ENCODE measurements around the gene TGIF2. TPM values are rescaled to one million over a fixed set of nuclear protein-coding genes. Genes with fewer than 3 reads are reported as not detected.
A peak's percentile ranks its signal among the peaks of the same experiment; 100 is the strongest.
"Not testable (repeated sequence)": the region's sequence is repeated elsewhere in the genome, so short reads cannot be mapped to it uniquely, and the experiment has no call there.

Gene TGIF2
- total RNA-seq, 1 donor from 2014 or later: 17.7 TPM

DNA sequence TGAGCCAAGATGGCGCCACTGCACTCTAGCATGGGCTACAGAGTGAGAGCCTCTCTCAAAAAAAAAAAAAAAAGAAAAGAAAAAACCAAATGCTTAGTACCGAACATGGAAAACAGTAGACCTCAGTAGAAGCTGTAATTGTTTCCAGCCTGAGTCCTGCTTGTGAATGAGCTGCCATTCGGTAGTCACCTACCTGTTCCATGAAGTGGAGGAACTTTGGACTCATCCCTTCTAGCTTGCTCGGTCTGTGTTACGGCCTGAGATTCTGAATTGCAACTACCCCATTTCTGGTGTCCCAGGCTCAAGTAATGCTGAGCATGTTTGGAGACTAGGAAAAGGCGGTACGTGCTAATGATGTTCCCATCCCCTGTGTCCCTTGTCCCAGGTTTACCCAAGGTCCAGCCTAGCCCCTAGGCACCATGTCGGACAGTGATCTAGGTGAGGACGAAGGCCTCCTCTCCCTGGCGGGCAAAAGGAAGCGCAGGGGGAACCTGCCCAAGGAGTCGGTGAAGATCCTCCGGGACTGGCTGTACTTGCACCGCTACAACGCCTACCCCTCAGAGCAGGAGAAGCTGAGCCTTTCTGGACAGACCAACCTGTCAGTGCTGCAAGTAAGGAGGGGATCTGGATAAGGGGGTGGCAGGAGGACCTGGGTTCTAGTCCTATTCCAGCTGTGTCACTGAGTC is 5.1 kb downstream of the TGIF2 start:
- DNase-seq (ENCODE audit: low read depth in 2 of 2): no peak

DNA sequence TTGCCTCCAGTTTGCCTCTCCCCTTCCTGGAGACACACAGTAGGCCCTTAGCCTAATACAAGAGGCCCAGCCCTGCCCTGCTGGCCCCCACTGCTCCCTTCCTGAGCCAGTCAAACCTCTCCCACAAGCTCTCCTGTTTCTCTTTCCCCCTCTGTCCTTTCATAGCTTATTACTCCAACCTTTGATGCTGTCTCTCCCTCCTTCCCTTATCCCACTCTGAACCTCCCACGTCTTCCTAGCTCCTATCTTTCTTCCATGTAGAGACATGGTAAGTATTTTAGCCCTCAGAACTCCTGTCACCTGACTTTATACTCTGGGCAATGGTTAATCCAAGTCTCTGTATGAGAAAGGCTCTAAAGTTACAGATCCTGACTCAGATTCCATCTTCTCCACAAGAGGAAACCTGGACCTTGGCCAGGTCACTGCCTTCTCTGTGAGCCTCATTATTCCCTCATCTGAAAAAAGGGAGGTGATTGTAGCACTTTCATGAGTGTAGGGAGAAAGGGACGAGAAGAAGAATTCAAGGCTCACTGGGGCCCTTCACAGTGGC is 6.7 kb downstream of the TGIF2 start:
- peak in 1 of 2 donors; percentile 39 for DNase-seq (ENCODE audit: low read depth in 2 of 2)

DNA sequence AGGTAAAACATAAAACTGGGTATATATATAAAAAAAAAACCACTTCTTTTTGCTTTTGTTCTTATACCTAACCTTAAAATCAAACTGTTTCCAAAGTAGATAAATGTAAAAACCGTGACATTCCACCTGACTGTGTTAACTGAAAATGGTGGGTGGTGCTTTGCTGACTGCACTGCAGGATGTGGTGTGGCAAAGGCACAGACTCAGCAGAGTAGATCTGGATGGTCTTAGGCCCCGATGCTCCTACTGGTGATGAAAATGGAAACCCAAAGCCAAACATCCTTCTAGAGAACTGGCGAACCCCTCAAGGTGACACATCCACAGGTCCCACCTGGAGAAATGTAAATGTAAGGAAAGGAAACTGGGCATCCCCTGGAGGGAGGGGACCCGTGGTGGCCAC is 8.9 kb downstream of the TGIF2 start:
- DNase-seq (ENCODE audit: low read depth in 2 of 2): no peak

DNA sequence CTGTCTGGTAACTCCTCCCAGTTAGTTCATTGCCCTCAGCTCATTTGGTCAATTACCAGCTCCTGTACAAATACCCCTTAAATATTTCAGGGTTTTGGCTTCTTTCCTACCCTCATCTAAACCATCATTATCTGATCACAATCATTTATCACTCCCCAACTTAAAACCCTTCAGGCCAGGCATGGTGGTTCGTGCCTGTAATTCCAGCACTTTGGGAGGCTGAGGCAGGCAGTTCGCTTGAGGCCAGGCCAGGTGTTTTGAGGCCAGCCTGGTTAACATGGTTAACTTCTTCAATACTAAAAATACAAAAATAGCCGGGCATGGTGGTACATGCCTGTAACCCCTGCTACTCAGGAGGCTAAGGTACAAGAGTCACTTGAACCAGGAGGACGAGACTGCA is 9.4 kb downstream of the TGIF2 start:
- DNase-seq (ENCODE audit: low read depth in 2 of 2): no peak

GRCh38 chr20:36584018-36584481 is 10.7 kb downstream of the TGIF2 start:
- DNase-seq (ENCODE audit: low read depth in 2 of 2): no peak

GRCh38 chr20:36585410-36586125 is 12.2 kb downstream of the TGIF2 start:
- no peak for DNase-seq (ENCODE audit: low read depth in 2 of 2)

DNA sequence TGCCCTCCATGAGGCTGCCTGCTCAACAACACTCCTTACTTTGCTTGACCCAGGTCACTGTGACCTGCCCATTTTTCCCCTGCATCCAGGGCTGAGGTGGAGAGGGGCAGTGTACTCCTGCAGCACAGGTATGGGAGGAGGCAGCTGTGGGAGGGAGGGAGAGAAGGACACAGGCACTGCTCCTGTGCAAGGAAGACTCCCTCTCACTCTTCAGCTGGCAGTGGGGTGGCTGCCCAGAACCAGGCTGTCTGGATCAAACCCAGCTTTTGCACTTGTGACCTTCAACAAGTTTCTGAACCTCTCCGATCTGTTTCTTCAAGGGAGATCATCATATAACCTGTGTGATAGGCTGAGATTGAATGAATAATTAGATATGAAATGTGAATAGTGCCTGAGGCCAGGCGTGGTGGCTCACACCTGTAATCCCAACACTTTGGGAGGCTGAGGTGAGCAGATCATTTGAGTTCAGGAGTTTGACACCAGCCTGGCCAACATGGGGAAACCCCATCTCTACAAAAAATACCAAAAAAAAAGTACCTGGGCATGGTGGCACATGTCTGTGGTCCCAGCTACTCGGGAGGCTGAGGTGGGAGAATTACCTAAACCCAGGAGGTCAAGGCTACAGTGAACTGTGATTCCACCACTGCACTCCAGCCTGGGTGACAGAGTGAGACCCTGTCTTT is 14.1 kb downstream of the TGIF2 start:
- DNase-seq (ENCODE audit: low read depth in 2 of 2): no peak

DNA sequence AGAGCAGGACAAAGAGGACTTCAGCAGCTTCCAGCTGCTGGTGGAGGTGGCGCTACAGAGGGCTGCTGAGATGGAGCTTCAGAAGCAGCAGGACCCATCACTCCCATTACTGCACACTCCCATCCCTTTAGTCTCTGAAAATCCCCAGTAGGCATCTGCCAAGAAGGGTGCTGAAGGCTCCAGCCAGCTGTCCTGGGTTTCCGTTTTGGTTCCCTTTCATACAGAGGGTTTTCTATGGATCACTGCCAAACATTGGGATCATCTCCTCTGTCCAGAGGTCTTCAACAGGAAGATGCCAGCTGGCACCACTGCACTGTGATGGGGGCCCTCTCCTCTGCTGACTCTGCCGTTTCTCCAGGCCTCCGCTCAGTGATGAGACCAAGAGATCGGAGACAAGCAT is 17.9 kb downstream of the TGIF2 start:
- no peak for DNase-seq (ENCODE audit: low read depth in 2 of 2)

DNA sequence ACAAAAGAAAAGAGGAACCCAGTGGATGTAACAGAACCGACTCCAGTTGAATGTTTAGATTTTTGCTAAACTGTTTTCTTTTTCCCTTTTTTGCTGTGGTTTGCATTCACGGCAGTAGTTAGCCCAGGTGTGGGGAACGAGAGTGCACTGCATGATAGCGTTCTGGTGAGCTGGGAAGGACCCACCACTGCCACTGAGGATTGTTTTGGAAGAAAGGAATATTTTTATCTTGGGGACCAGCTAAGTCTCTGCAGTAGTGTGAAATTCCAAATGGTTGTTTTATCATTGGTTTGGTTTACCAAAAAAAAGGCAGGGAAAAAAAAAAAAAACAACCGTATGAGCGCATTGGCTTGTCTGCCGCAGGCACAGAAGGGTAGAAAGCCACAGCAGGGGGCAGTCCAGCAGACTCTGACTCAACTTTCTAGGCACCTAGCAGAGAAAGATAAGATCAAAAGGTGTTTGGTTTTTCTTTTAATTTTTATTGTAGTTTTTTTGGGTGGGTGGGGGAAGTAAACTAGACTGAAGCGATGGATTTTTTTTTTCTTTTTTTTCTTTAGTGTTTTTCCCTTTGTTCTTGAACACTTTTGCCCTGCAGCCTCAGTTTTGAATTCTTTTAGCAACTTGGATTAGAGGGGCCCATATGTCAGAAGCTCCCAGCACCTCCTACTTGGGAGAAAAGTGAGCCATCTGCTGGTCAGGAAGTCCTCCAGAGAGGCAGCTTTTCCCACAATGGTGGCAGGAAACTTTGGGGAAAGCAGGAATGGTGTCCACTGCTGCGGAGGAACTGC is 18.7 kb downstream of the TGIF2 start:
- DNase-seq (ENCODE audit: low read depth in 2 of 2): no peak

- DNase-seq (ENCODE audit: low read depth in 2 of 2): no peak
These were observed 20.0 kb downstream of the TGIF2 start for GRCh38 chr20:36593347-36593929.

- peak in 1 of 2 donors; percentile 11 for DNase-seq (ENCODE audit: low read depth in 2 of 2)
These were observed 26.5 kb downstream of the TGIF2 start for GRCh38 chr20:36599912-36600345.

DNA sequence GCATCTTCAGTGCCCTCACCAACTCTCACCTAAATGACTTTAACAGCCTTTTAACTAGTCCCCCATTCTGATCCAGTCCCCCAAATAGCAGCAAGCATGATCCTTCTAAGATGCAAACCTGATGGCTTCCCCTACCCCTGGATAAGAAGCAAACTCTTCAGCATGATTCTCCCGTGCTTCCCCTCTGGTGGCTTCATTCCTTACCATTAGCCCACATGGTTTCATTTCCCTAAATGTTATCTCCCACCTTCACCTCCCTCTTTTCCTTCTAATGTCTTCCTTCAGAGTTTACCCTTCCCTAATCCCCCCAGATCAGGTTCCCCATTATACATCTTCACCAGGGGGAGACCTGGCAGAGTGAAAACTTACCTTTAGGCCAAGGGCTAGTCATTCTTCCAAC is 28.1 kb downstream of the TGIF2 start:
- no peak for DNase-seq (ENCODE audit: low read depth in 2 of 2)

GRCh38 chr20:36604952-36605398 is 31.6 kb downstream of the TGIF2 start:
- DNase-seq (ENCODE audit: low read depth in 2 of 2): peak in 1 of 2 donors; percentile 51

DNA sequence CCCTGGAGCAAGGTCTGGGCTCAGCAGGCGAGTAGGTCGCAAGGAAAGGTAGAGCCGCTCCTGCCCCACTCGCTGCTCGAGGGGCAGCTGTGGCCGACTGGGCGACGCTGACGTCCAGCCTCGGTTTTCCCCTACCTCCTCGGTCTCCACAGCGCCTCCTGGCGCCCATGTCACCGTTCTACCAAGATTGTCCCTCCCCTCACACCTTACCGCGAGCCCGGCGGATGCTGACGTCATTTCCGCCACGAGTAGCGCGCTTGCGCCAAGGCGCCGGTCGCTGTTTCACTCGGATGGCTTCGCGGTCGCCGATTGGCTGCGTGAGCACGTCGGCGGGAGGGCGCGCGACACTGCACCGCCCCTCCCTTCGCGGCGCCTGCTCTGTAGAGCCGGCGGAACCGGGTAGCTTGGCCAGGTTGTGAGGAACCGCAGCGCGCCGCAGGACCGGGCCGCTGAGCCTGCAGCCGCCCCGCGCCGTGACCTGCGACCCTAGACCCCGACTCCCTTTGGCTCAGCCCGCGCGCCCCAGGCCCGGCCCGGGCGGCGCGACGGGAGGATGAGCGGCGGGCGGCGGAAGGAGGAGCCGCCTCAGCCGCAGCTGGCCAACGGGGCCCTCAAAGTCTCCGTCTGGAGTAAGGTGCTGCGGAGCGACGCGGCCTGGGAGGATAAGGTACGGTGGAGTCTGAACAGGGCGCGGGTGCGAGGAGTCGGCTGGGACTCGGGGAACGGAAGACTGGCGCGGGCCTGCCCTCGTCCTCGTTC is 32.2 kb downstream of the TGIF2 start, which contains the start of gene RAB5IF:
RAB5IF (plus strand) TSS at position 381 of the 759 bp plus-strand sequence; CDS start at position 554, 173 bp downstream.
- peak; percentile 98 to 99 for DNase-seq (ENCODE audit: low read depth in 2 of 2)

GRCh38 chr20:36606158-36607066 is 33.0 kb downstream of the TGIF2 start:
- peak in 1 of 2 donors; percentile 21 for DNase-seq (ENCODE audit: low read depth in 2 of 2)

GRCh38 chr20:36607586-36608387 is 34.4 kb downstream of the TGIF2 start:
- DNase-seq (ENCODE audit: low read depth in 2 of 2): no peak

GRCh38 chr20:36608388-36608728 is 35.0 kb downstream of the TGIF2 start:
- not testable (repeated sequence) for DNase-seq (ENCODE audit: low read depth in 2 of 2)

GRCh38 chr20:36611625-36612024 is 38.2 kb downstream of the TGIF2 start:
- no peak for DNase-seq (ENCODE audit: low read depth in 2 of 2)
